NCI-H2196 treated with DMSO at 0.1 percent for 48 hours (cell line): ENCODE measurements around the gene TSSC4.

ENCODE experiments used
- DNase-seq: peaks from one replicate; lab custom pipeline; 2025; ENCODE audit not compliant: unreplicated experiment; lab: John Stamatoyannopoulos, UW

TSSC4 gene

GRCh38 chr11:2385156-2386151, 15.1 kb upstream of the TSSC4 start:
- DNase-seq = no peak

- DNase-seq = no peak
Measured at GRCh38 chr11:2386591-2386990, 14.0 kb upstream of the TSSC4 start.

- DNase-seq = no peak
Measured at GRCh38 chr11:2387266-2387987, 13.1 kb upstream of the TSSC4 start.

- no peak for DNase-seq
Measured at GRCh38 chr11:2388431-2389376, 11.8 kb upstream of the TSSC4 start.

- no peak for DNase-seq
Measured at GRCh38 chr11:2389377-2390026, 11.0 kb upstream of the TSSC4 start.

- no peak for DNase-seq
Measured at GRCh38 chr11:2390091-2390724, 10.3 kb upstream of the TSSC4 start.

GRCh38 chr11:2390725-2391151, 9.8 kb upstream of the TSSC4 start:
- DNase-seq = peak; percentile 39

- DNase-seq = no peak
Measured at GRCh38 chr11:2391181-2391975, 9.2 kb upstream of the TSSC4 start.

GRCh38 chr11:2392241-2392959, 8.2 kb upstream of the TSSC4 start:
- no peak for DNase-seq

- DNase-seq = no peak
Measured at GRCh38 chr11:2393111-2393868, 7.3 kb upstream of the TSSC4 start.

- no peak for DNase-seq
Measured at GRCh38 chr11:2393941-2394817, 6.4 kb upstream of the TSSC4 start.

GRCh38 chr11:2394818-2395105, 5.8 kb upstream of the TSSC4 start:
- no peak for DNase-seq

GRCh38 chr11:2395211-2395730, 5.3 kb upstream of the TSSC4 start:
- no peak for DNase-seq

GRCh38 chr11:2395856-2396255, 4.7 kb upstream of the TSSC4 start:
- DNase-seq = no peak

GRCh38 chr11:2396471-2396870, 4.1 kb upstream of the TSSC4 start:
- no peak for DNase-seq

- DNase-seq = no peak
Measured at GRCh38 chr11:2397005-2397404, 3.5 kb upstream of the TSSC4 start.
